K562 (cell line): ENCODE results near the gene TP73. TPM values are rescaled to one million over a fixed set of nuclear protein-coding genes. Genes with fewer than 3 reads are reported as not detected.
A peak's percentile ranks its signal among the peaks of the same experiment; 100 is the strongest.

ENCODE experiments used
- ATAC-seq: fragments of 200-7000 bp; cut with Tn5 transposase; 3 replicates; pipeline ENCODE4 v1.9.1; 2020; ENCODE audit warnings: moderate library complexity
- BruUV-seq: library from RNA; stranded (reverse); fragments of 400-500 nt; replicated peaks from 2 replicates; lab custom pipeline; 2021; lab: Mats Ljungman, UMichigan
- CTCF ChIA-PET: fragments of 300-600 bp; formaldehyde crosslinking; extraction: SDS; loops from one replicate; lab custom pipeline; 2021; ENCODE audit warnings: low intra/inter-chr PET ratio; lab: Yijun Ruan, JAX
- POLR2A ChIA-PET: fragments of 300-600, 350-650 bp; sonication (Branson Sonifier 250); formaldehyde crosslinking; extraction: SDS; loops from one replicate; lab custom pipeline; 2021; ENCODE audit warnings: antibody characterized with exemption, inconsistent platforms; lab: Yijun Ruan, JAX
- DNase-seq, 4 experiments: peaks; one replicate each; pipeline versions ENCODE4 v3.0.0 to v3.0.0-alpha.2; 2011 to 2018; ENCODE audit warnings: low spot score in 3 of 4, mixed read lengths in 3 of 4; ENCODE audit errors: extremely low read depth in 1 of 4
- FAIRE-seq: peaks from 2 replicates; lab custom pipeline; 2011; peaks lifted over from hg19 to GRCh38; lab: Jason Lieb, UNC
- H2AFZ ChIP-seq: 2 replicates; pipeline ENCODE4 v1.6.0; 2011; ENCODE audit warnings: low read depth, low read length, control low read depth, inconsistent platforms
- H3K27ac ChIP-seq: fragments of 200-600 bp; 3 replicates; pipeline ENCODE4 v1.8.0; 2011; ENCODE audit warnings: low read depth, mild to moderate bottlenecking, control low read depth, inconsistent platforms, low read length, moderate library complexity, mixed read lengths; ENCODE audit errors: extremely low read depth
- H3K27me3 ChIP-seq, 2 experiments: fragments of 300-600 bp in 1 of 2; 2 replicates in 1 of 2; 3 replicates in 1 of 2; pipeline versions ENCODE4 v1.6.0 to v1.8.0; 2011; ENCODE audit warnings: inconsistent platforms in 2 of 2, low read length in 2 of 2, mild to moderate bottlenecking in 1 of 2, mixed read lengths in 1 of 2, moderate library complexity in 1 of 2; ENCODE audit not compliant: control insufficient read depth in 2 of 2, insufficient read depth in 2 of 2
- H3K36me3 ChIP-seq: fragments of 300-600 bp; 3 replicates; pipeline ENCODE4 v1.8.0; 2011; ENCODE audit warnings: mild to moderate bottlenecking, low read length, inconsistent platforms; ENCODE audit not compliant: control insufficient read depth, insufficient read depth
- H3K4me1 ChIP-seq, 2 experiments: fragments of 200-600 bp in 1 of 2; replicated peaks in 1 of 2; 2 replicates in 1 of 2; 3 replicates in 1 of 2; pipeline versions ENCODE4 v1.5.1 to v1.8.0; 2011; ENCODE audit warnings: inconsistent platforms in 2 of 2, low read length in 2 of 2, mild to moderate bottlenecking in 1 of 2, mixed read lengths in 1 of 2, moderate library complexity in 1 of 2; ENCODE audit not compliant: control insufficient read depth in 2 of 2, insufficient read depth in 2 of 2
- H3K4me2 ChIP-seq: 2 replicates; pipeline ENCODE4 v1.6.1; 2011; ENCODE audit warnings: low read length, control low read depth, inconsistent platforms, mixed read lengths; ENCODE audit not compliant: insufficient read depth
- H3K4me3 ChIP-seq: fragments of 200-600 bp; sonication (generic), shearing (Covaris generic); 2 replicates; pipeline ENCODE4 v1.5.1; 2016; ENCODE audit warnings: control low read depth, inconsistent platforms
- H3K79me2 ChIP-seq: fragments of 200-600 bp; 3 replicates; pipeline ENCODE4 v1.8.0; 2011; ENCODE audit warnings: low read length, inconsistent platforms; ENCODE audit not compliant: control insufficient read depth, insufficient read depth
- H3K9ac ChIP-seq, 2 experiments: 2 replicates each; pipeline versions ENCODE4 v1.6.0 to v1.6.1; 2011; ENCODE audit warnings: low read depth in 2 of 2, low read length in 2 of 2, control low read depth in 1 of 2, inconsistent platforms in 1 of 2, mild to moderate bottlenecking in 1 of 2, mixed read lengths in 1 of 2; ENCODE audit not compliant: insufficient read depth in 1 of 2
- H3K9me1 ChIP-seq: one replicate; pipeline ENCODE4 v1.6.0; 2011; ENCODE audit warnings: inconsistent platforms, mild to moderate bottlenecking, low read length, moderate library complexity; ENCODE audit not compliant: control insufficient read depth, insufficient read depth
- H3K9me3 ChIP-seq: replicated peaks from 2 replicates; pipeline ENCODE4 v1.5.1; 2011; ENCODE audit warnings: low read depth, low read length, inconsistent platforms; ENCODE audit not compliant: control insufficient read depth, insufficient read depth
- H4K20me1 ChIP-seq: replicated peaks from 2 replicates; pipeline ENCODE4 v1.6.1; 2011; ENCODE audit warnings: low read length, inconsistent platforms, mixed read lengths; ENCODE audit not compliant: control insufficient read depth, insufficient read depth
- CEBPG ChIP-seq, 3 experiments: fragments of 200-800 bp in 1 of 3; sonication (Bioruptor generic) in 1 of 3; sonication (generic) in 1 of 3; formaldehyde crosslinking in 1 of 3; IDR thresholded peaks in 2 of 3; conservative IDR thresholded peaks in 1 of 3; 2 replicates each; pipeline versions ENCODE4 v1.6.1 to v1.8.0; 2016 to 2022; ENCODE audit warnings: missing compliant biosample characterization in 2 of 3, missing genetic modification characterization in 2 of 3, mild to moderate bottlenecking in 1 of 3, missing genetic modification reagents in 1 of 3
- CLOCK ChIP-seq: fragments of 250-450 bp; sonication (Bioruptor Pico); IDR thresholded peaks from 2 replicates; pipeline ENCODE4 v1.4.0; 2020; ENCODE audit warnings: mild to moderate bottlenecking, moderate library complexity, borderline replicate concordance
- ESRRA ChIP-seq: fragments of 450-650 bp; IDR thresholded peaks from 2 replicates; pipeline ENCODE4 v1.6.1; 2014; ENCODE audit warnings: low read depth, mild to moderate bottlenecking, moderate library complexity, borderline replicate concordance
- EWSR1 ChIP-seq: fragments of 450-650 bp; IDR thresholded peaks from 2 replicates; pipeline ENCODE4 v1.6.1; 2018; ENCODE audit warnings: borderline replicate concordance, mild to moderate bottlenecking, low read depth, moderate library complexity; ENCODE audit not compliant: partially characterized antibody
- EZH2 ChIP-seq: IDR thresholded peaks from 2 replicates; pipeline ENCODE4 v1.6.1; 2012; ENCODE audit warnings: low read depth, mild to moderate bottlenecking, inconsistent platforms, low read length, borderline replicate concordance
- HNRNPL ChIP-seq: fragments of 200-400 bp; formaldehyde crosslinking; IDR thresholded peaks from 2 replicates; pipeline ENCODE4 v1.6.1; 2017; ENCODE audit warnings: low read depth, mild to moderate bottlenecking, low read length
- MAX ChIP-seq: sonication (generic); formaldehyde crosslinking; IDR thresholded peaks from 2 replicates; pipeline ENCODE4 v1.9.0; 2022; ENCODE audit warnings: mild to moderate bottlenecking, missing genetic modification reagents
- RCOR1 ChIP-seq, 2 experiments: IDR thresholded peaks; 2 replicates each; pipeline ENCODE4 v1.6.1; 2012; ENCODE audit warnings: low read depth in 2 of 2, low read length in 2 of 2, borderline replicate concordance in 1 of 2, improper control_type of control experiment in 1 of 2
- SAP30 ChIP-seq: fragments of 200-600 bp; sonication (generic); IDR thresholded peaks from 2 replicates; pipeline ENCODE4 v1.6.1; 2012; ENCODE audit warnings: borderline replicate concordance, low read depth, mild to moderate bottlenecking, moderate library complexity, low read length, control low read depth, inconsistent platforms; ENCODE audit not compliant: insufficient read depth, poor library complexity, severe bottlenecking
- SMARCE1 ChIP-seq: fragments of 450-650 bp; IDR thresholded peaks from 2 replicates; pipeline ENCODE4 v1.7.1; 2016; ENCODE audit warnings: mild to moderate bottlenecking
- TAF1 ChIP-seq: IDR thresholded peaks from 2 replicates; pipeline ENCODE4 v1.6.1; 2011; ENCODE audit warnings: mild to moderate bottlenecking, low read length, moderate library complexity; ENCODE audit not compliant: insufficient read depth, control insufficient read depth, severe bottlenecking; ENCODE audit errors: extremely low read depth
- ZNF134 ChIP-seq: fragments of 250-450 bp; sonication (Bioruptor Pico); conservative IDR thresholded peaks from 2 replicates; pipeline ENCODE4 v1.4.0; 2020
- ZNF140 ChIP-seq: fragments of 250-450 bp; sonication (Bioruptor Pico); IDR thresholded peaks from 2 replicates; pipeline ENCODE4 v1.8.0; 2021; ENCODE audit warnings: moderate library complexity, mild to moderate bottlenecking, inconsistent platforms
- ZNF3 ChIP-seq: fragments of 250-450 bp; sonication (Bioruptor Pico); IDR thresholded peaks from 2 replicates; pipeline ENCODE4 v1.5.0; 2021; ENCODE audit warnings: mild to moderate bottlenecking, moderate library complexity
- ZNF584 ChIP-seq: fragments of 200-800 bp; sonication (Bioruptor generic); IDR thresholded peaks from 2 replicates; pipeline ENCODE4 v1.6.1; 2016; ENCODE audit warnings: low read depth, mild to moderate bottlenecking, missing genetic modification characterization, missing compliant biosample characterization
- ZNF668 ChIP-seq: fragments of 250-450 bp; sonication (Bioruptor Pico); IDR thresholded peaks from 2 replicates; pipeline ENCODE4 v1.8.0; 2022; ENCODE audit warnings: mild to moderate bottlenecking, inconsistent platforms
- ZNF707 ChIP-seq: fragments of 250-450 bp; sonication (Bioruptor Pico); conservative IDR thresholded peaks from 2 replicates; pipeline ENCODE4 v1.8.0; 2022; ENCODE audit warnings: inconsistent platforms, mild to moderate bottlenecking, moderate library complexity
- WGBS: fragments of 100-300 bp; shearing (Covaris generic); methylation state at CpG from one replicate; pipeline ENCODE4 v1.1.6; 2016; ENCODE audit warnings: low coverage, mixed read lengths; ENCODE audit not compliant: insufficient coverage; ENCODE audit errors: missing lambda C conversion rate; 5-methylcytosine and 5-hydroxymethylcytosine counted together
- in situ Hi-C: fragments of 300-500 bp; cut with MboI; formaldehyde crosslinking; loops from 4 replicates; pipeline ENCODE4 v1.15.0; 2018; ENCODE audit warnings: inconsistent platforms, mixed read lengths
- intact Hi-C: fragments of 100-400 bp; cut with micrococcal nuclease; formaldehyde crosslinking; loops from 2 replicates; pipeline ENCODE4 v1.14.2; 2022
- polyA plus RNA-seq, 8 experiments: library from polyadenylated mRNA; depleted of rRNA in 4 of 8; stranded (reverse) in 5 of 8; unstranded in 3 of 8; fragments of >200 nt; fragmentation: Nextera tagmentation in 2 of 8; fragmentation: Illumina TruSeq in 1 of 8; extraction: Ambion mirVana in 2 of 8; extraction: Trizol in 1 of 8; gene quantifications; 2 replicates each; pipeline versions ENCODE4 v1.2.1 to v1.2.3, GENCODE V29; 2011 to 2014; ENCODE audit warnings: inconsistent platforms in 1 of 8, missing spikeins in 1 of 8
- total RNA-seq, 7 experiments: library from RNA; depleted of rRNA in 6 of 7; stranded (reverse); fragments of >200 nt in 6 of 7; fragmentation: Illumina TruSeq in 2 of 7; extraction: Trizol in 2 of 7; gene quantifications; 2 replicates each; pipeline versions ENCODE4 v1.2.1 to v1.2.3, GENCODE V29; 2011 to 2021; ENCODE audit warnings: low replicate concordance in 1 of 7

The TP73 gene
- total and polyA plus RNA-seq, 9 of the 15 experiments (the other 6 are each of a cell fraction or from before 2014, with no cell fraction given): 0.07 to 1.6 (median 0.40) TPM; not detected in 2

GRCh38 chr1:3759796-3760195 is 107.5 kb downstream of the TP73 start (continued):
- TF ChIP-seq EWSR1 (no peak), RCOR1 (IDR thresholded peaks at IDR 0.05; ENCODE audit: borderline replicate concordance in 1 of 2, low read depth in 2 of 2, low read length in 2 of 2) (peak; percentile 10 to 55; a peak in 1 of 4 replicates), SMARCE1 (no peak), CLOCK (no peak)

GRCh38 chr1:3761296-3762010 is 109.1 kb downstream of the TP73 start:
- intact Hi-C loops: no loop called here
- DNase-seq: no peak
- Histone ChIP-seq H2AFZ (no peak overlapping the region), H3K4me2 (no peak overlapping the region), H3K36me3 (no peaks in the 10 kb centered on the region), H3K9me1 (no peaks in the 10 kb centered on the region), H3K9me3 (no peaks in the 10 kb centered on the region), H3K9ac (peak overlapping the region in 1 of 2 experiments; percentile 49; a peak in 1 of 4 replicates), H3K27ac (no peak overlapping the region), H3K4me1 (peaks cover 12 to 43% of the 10 kb centered on the region in 2 experiments; a peak in 4 of 5 replicates), H3K27me3 (peaks cover 0 to 33% of the 10 kb centered on the region in 2 experiments; a peak in 3 of 5 replicates), H3K4me3 (no peak overlapping the region), H4K20me1 (no peaks in the 10 kb centered on the region), H3K79me2 (no peaks in the 10 kb centered on the region)
- no peak for FAIRE-seq
- no peak for ATAC-seq
- 31% methylated on average over 17 of the region's 17 CpGs for WGBS
- CTCF ChIA-PET: no interaction called here
- no TSS peak for BruUV-seq
- in situ Hi-C loops: no loop called here
- POLR2A ChIA-PET: interaction anchor here (0.6 to 3.7 kb wide), 5 partner anchors 8 to 1200 kb away, joined by 3 to 14 read pairs (median 6); partner anchors contain the start of gene CCDC27
- TF ChIP-seq ZNF140 (CRISPR knock-in tag) (no peak), ZNF707 (CRISPR knock-in tag) (no peak), MAX (CRISPR knock-in tag) (0 out of 2 replicates have a peak, but pooled peaks have one; percentile 2), ZNF584 (CRISPR knock-in tag) (no peak), ZNF668 (CRISPR knock-in tag) (no peak), ESRRA (no peak), HNRNPL (no peak), SAP30 (no peak), CEBPG (CRISPR knock-in tag; IDR thresholded peaks at IDR 0.05) (peak; percentile 41; the same call in 1 of the 2 replicates), CEBPG (tag; conservative IDR thresholded peaks at IDR 0.05 in 1 of 2, IDR thresholded peaks at IDR 0.05 in 1 of 2) (no peak), EZH2 (no peak), ZNF3 (CRISPR knock-in tag) (no peak), TAF1 (no peak), ZNF134 (CRISPR knock-in tag) (no peak)
